HG03066 (cell line): Measurements from ENCODE around the gene ADARB1.
"Not testable (repeated sequence)": the region's sequence is repeated elsewhere in the genome, so short reads cannot be mapped to it uniquely, and the experiment has no call there.

Experiments used
- ATAC-seq: cut with Tn5 transposase; IDR thresholded peaks from one replicate; pipeline ENCODE4 v1.9.1; 2021; ENCODE audit warnings: low read depth; ENCODE audit not compliant: unreplicated experiment

Gene ADARB1

GRCh38 chr21:45132841-45133573 lies 58.6 kb downstream of the ADARB1 start:
- no peak for ATAC-seq

- not testable (repeated sequence) for ATAC-seq
These were observed 59.3 kb downstream of the ADARB1 start for GRCh38 chr21:45133574-45134278.

DNA sequence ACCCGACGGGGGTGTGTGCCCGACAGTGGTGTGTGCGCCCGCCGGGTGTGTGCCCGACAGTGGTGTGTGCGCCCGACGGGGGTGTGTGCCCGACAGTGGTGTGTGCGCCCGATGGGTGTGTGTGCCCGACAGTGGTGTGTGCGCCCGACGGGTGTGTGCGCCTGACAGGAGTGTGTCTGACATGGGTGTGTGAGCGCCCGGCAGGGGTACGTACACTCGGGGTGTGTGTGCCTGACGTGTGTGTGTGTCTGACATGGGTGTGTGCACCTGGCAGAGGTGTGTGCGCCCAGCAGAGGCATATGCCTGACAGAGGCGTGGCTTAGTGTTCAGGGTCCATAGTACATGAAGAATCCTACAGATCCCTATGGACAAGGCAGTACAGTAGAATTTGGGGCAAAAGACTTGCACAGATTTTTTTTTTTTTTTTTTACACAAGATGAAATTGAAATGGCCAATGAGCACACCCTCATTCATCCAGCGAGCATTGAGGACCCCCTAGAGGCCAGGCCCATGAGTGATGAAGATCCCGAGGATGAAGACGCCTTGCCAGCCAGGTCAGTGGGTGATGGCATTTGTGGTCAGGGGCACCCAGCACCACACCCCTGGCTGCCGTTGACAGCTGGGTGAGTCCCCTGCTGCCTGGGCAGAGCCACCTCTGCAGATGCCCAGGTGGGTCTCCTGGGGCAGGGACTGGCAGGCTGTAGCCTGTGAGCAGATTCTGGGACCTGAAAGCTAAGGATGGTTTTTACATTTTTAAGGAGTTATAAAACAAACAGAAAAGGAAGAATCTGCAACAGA lies 60.1 kb downstream of the ADARB1 start:
- ATAC-seq = no peak

DNA sequence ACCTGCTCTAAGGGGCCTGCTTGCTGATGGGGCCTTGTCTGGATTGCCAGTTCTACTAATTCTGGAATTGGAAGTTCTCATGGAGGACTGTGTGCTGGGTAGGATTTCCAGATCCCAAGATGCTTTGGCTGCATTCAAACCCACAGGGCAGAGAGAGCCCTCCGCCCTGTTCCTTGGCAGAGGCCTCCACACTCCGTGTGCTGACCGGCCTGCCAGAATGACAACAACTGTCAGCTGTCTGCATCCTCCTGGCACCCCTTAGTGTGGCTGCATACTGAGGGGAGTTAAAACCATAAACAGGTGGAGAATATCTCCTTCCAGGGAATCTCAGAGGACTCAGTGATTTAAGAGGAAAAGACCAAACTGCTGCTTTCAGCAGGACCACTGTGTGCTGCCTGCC lies 60.7 kb downstream of the ADARB1 start:
- no peak for ATAC-seq

DNA sequence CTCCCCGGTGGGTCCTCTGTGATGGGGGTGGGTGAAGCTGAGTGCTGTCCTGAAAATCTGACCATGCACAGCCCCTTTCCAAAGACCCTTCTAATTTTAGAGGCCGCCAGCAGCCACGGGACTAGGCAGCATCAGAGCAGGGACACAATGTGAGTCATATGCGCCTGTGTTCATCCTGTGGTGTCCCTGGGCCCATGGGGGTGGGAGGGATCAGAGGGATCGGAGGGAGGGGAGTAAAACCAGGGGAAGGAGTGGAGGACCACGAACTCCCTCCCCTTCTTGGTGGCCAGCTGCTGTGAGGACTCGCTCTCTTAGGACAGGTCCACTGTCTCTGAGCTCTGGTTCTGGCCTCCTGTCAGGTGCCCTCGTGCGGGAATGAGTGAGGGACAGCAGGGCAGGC lies 61.5 kb downstream of the ADARB1 start:
- no peak for ATAC-seq

DNA sequence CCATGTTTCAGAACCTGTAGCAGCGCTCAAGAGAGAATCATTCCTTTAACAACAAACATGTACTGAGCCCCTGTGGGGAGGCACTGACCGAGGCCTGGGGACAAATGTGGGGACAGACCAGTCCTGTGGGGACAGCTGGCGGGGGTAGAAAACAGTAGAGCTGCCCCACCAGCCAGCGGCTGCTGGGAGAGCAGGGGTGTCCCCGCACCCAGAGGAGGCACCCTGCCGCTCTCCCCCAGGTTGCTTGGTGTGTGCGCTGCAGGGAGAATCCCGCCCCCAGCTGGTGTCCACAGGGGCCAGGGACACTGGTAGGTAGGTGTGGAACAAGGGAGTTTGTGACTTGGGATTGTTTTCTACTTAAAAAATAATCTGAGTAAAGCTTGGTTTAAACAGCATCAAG lies 62.1 kb downstream of the ADARB1 start:
- no peak for ATAC-seq

DNA sequence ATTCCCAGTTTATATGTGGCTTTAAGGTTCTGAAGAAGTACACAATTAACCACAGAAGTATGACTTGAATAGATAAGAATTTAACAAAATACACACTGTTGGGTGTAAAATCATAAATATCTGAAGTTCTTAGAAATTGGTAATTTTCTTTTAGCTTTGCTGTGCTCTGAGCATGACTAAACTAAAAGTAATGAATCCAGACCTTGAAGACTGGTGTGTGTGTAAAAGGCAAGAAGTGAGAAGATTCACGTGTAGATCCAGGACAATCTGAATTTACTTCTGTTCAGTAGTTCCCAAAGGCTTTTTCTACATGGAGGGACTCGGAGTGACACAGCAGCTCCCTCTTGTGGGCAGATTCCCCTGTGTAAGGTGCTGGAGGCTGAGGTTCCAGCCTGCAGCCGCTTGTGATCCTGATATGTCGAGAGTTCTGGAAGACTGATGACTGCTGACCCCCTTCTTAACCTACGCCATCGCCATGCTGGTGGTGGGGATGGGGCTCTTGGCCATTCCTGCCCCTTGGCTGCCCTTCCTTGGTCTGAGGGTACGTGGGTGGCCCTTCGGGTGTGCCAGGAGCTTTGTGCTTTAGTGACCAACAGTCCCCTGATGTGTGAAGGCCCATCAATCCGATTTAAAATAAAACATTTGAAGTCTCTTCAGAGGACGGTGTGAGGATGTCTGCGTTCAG lies 62.7 kb downstream of the ADARB1 start:
- no peak for ATAC-seq

DNA sequence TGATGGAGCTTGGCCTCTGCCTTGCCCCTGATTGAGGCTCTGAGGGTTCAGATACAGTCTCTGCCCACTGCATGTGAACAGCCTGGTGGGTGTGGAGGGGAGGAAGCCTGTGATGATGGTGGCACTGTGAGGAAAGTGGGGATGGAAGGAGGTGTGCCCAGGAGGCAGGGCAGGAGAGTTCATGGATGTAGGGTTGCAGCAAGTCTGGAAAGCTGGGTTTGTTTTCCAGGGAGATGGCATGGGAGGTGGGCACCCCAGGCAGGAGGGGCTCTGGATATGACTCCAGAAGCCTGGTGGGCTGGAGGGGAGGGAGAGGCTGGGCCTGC lies 63.2 kb downstream of the ADARB1 start:
- no peak for ATAC-seq

GRCh38 chr21:45138199-45139002 lies 64.0 kb downstream of the ADARB1 start:
- no peak for ATAC-seq

GRCh38 chr21:45139003-45139360 lies 64.6 kb downstream of the ADARB1 start:
- ATAC-seq = not testable (repeated sequence)

DNA sequence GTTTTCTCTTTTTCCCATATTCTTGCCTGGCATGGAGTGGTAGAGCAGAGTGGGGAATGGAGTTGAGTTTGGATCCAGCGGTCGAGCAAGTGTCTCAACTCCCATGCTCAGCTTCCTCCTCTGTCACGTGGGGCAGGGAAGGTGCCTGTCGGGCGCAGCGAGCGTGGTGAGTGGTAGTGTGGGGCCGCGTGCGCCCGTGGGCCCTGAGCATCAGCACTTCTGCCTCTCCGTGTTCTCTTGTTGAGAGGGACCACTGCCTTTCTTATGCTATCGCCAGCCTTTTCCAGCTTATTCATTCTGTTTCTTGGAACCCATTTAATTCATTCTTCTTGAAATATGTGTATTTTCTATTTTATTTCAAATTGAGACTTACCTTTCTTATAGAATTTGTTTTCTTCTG lies 65.1 kb downstream of the ADARB1 start:
- ATAC-seq = no peak

DNA sequence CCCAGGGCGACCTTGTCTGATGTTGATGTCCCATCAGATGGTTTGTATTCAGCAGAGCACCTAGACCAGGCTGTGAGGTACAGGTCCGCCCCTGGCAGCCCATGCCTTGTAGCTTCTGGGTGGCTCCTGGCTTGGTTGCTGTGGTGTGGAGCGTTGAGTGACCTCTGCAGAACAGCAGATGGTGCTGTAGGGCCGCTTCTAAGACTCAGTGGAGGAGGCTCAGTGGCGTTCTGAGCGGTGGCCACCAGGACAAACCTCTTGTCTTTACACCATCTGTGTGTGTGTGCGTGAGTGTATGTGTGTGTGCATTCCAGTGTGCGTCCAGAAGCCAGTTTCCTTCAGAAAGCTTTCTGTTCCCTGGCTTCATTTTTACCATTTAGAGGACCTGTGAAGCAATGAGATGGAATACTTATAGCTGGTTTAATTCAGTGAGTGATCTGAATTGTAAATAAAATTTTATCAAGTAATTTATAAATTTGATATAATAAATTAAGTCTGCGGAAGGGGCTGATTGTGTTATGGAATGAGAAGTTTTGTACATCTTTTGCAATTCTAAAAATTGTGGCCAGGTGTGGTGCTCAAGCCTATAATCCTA lies 66.1 kb downstream of the ADARB1 start:
- peak; percentile 73 for ATAC-seq

DNA sequence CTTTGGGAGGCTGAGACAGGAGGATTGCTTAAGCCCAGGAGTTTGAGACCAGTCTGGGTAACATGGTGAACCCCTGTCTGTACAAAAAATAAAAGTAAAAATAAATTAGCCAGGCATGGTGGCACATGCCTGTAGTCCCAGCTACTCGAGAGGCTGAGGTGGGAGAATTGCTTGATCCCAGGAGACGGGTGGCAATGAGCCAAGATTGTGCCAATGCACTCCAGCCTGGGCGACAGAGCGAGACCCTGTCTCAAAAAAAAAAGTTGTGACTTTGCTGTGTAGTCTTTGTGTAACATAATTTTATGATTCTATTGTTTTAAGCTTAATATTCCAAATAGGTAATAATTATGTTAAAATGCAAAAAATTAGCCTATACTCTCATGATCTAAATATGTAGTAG lies 66.6 kb downstream of the ADARB1 start:
- ATAC-seq = not testable (repeated sequence)

GRCh38 chr21:45141507-45141906 lies 67.1 kb downstream of the ADARB1 start:
- no peak for ATAC-seq

GRCh38 chr21:45142469-45143308 lies 68.3 kb downstream of the ADARB1 start:
- no peak for ATAC-seq

- ATAC-seq = no peak
These were observed 69.5 kb downstream of the ADARB1 start for GRCh38 chr21:45143855-45144254.

GRCh38 chr21:45145146-45145545 lies 70.8 kb downstream of the ADARB1 start:
- no peak for ATAC-seq

- ATAC-seq = not testable (repeated sequence)
These were observed 71.5 kb downstream of the ADARB1 start for GRCh38 chr21:45145846-45146245.

GRCh38 chr21:45146306-45146705 lies 71.9 kb downstream of the ADARB1 start:
- ATAC-seq = no peak
